ENCODE results near the gene CDH4.

CDH4 gene

DNA sequence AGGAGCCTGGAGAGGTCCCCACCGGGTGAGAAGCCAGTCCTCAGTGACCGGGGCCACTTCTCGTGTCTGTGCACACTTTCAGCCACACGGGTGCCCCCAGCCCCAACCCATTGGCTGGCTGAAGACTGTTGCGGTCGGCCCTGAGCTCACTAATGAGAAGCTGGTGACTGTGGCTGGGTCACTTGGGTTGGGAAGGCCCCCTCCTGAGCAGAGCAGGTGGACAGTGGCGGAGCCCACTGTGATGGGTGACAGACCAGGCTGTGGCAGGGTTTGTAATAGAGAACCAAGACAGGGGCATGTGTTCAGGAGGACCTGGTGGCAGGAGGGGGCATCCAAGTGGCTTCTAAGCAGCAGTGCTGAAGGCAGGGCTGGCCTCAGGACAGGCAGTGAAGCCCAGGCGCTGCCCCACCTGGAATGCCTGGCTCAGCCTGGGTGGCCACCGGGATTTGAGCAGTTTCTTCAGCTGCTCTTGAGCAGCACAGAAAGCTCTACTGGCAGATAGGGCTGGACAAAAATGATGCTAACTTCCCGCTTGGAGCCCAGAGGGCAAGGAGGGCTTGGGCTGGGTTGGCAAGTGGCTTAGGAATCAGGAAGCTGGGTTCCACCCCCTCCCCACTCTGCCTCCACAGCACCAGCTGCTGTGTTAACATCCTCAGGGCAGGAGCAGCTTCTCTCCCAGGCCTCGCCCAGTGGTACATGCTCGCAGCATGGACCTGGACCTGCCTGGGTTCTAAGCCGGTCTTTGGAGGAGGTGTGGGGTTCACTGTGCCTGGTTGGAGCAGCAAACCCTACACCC lies 256.4 kb downstream of the CDH4 start:
- H3K27me3 Mint-ChIP-seq (ENCODE audit: low read depth), result no peaks in the 10 kb centered on the region
- H3K36me3 Mint-ChIP-seq (ENCODE audit: low read depth), result no peaks in the 10 kb centered on the region
- H3K4me3 Mint-ChIP-seq, result no peak overlapping the region
- no peak for DNase-seq (ENCODE audit: low spot score)
- no peak overlapping the region for H3K27ac Mint-ChIP-seq
- no peaks in the 10 kb centered on the region for H3K4me1 Mint-ChIP-seq (ENCODE audit: low read depth)
- H3K9me3 Mint-ChIP-seq, result no peaks in the 10 kb centered on the region

DNA sequence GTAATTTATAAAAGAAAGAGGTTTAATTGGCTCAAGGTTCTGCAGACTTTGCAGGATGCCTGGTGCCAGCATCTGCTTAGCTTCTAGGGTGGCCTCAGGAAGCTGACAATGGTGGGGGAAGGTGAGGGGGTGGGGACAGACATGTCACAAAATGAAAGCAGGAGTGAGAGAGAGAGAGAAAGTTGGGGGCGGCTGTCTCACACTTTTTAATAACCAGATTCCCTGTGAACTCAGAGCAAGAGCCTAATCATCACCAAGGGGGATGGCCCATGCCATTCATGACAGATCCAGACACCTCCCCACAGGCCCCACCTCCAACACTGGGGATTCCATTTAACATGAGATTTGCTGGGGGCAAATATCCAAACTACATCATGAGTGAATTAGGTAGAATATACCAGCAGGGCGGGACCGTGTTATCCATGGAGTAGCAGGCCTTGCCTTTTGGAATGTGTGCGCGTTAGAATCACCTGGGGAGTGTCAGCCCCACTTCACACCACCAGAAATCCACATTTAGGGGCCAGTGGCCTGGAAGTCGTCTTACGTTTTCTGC lies 258.8 kb downstream of the CDH4 start:
- DNase-seq (ENCODE audit: low spot score), result no peak
- no peak overlapping the region for H3K27ac Mint-ChIP-seq
- no peaks in the 10 kb centered on the region for H3K9me3 Mint-ChIP-seq

DNA sequence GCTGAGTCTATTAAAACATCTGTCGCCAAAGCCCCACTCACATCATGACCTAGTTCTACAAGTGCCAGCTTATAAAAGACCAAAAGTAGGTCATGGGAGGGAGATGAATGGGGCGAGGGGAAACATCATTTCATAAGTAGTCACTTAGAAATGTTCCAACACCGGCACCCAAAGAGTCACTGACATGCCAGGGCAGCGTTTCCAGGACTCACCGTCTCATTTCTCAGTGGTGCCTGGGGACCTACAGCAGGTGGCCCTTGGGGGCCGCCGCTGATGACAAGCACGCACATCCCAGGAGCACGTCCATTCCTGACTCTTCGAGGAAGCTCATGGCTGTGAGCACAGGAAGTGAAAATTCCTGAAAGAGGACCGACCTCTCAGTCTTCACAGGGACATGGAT lies 260.4 kb downstream of the CDH4 start:
- Mint-ChIP-seq H3K36me3 (ENCODE audit: low read depth) (no peaks in the 10 kb centered on the region), H3K4me3 (no peak overlapping the region), H3K27ac (no peak overlapping the region), H3K27me3 (ENCODE audit: low read depth) (no peaks in the 10 kb centered on the region), H3K4me1 (ENCODE audit: low read depth) (no peaks in the 10 kb centered on the region), H3K9me3 (no peaks in the 10 kb centered on the region)
- DNase-seq (ENCODE audit: low spot score), result no peak

More for the DNA sequence above, 258.8 kb downstream of the CDH4 start:
- Mint-ChIP-seq H3K4me3 (no peak overlapping the region), H3K36me3 (ENCODE audit: low read depth) (no peaks in the 10 kb centered on the region), H3K27me3 (ENCODE audit: low read depth) (no peaks in the 10 kb centered on the region), H3K4me1 (ENCODE audit: low read depth) (no peaks in the 10 kb centered on the region)

DNA sequence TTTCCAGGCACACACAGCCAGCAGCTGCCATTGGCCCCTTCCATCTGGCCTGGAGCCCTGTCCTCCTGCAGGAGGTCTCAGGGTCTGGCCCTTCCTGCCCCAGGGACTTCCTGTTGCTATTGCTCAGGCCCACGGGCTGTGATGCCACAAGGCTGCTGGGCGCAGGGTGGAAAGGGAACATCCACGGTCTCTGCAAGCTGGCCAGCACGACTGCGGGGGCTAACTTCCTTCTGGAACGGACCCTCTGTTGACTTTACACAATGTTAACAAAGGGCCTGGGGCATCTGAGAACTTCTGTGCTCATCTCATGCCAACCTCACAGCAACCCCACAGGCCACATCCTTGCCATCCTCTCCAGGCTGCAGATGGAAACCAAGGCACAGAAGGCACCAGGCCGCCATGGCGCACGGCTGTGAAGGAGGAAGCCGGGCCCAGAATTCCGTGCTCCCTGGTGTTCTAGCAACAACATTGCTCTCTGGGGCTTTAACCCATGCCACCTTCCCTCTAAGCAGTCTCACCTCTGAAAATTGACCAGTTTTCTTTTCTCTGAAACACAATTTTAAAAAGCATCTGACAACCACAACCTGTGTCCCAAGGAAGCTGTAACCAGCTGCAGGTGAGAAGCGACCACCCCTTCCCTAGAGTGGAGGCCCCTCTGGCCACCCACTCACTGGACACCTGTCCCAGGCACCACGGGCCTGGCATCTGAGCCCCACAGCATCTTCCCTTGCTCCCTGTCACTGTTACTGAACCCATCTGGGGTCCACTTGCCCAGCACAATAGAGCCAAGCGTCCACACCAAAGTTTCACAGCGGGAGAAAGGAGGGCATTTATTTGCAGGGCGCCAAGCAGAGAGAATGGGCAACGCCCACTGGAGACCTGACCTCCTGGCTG lies 261.3 kb downstream of the CDH4 start:
- no peak overlapping the region for H3K27ac Mint-ChIP-seq
- DNase-seq (ENCODE audit: low spot score), result no peak
- no peak overlapping the region for H3K4me3 Mint-ChIP-seq
- H3K36me3 Mint-ChIP-seq (ENCODE audit: low read depth), result no peaks in the 10 kb centered on the region
- no peaks in the 10 kb centered on the region for H3K27me3 Mint-ChIP-seq (ENCODE audit: low read depth)
- H3K9me3 Mint-ChIP-seq, result no peaks in the 10 kb centered on the region
- H3K4me1 Mint-ChIP-seq (ENCODE audit: low read depth), result no peaks in the 10 kb centered on the region

DNA sequence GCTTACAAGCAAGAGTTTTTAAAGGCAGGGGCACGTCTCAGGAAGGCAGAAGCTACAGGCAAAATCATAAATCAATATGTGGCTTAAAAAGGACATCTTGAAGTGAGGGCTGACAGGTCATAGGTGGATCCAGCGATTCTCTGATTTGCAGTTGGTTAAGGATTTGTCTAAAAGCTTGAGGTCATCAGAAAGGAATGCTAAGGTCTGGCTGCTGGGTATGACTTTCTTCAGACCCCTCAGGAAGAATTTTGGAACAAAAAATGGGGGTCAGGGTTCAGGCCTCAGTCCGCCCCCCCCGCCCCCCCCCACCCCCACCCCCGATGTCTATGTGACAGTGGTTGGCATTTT lies 261.9 kb downstream of the CDH4 start:
- DNase-seq (ENCODE audit: low spot score), result no peak
- H3K4me3 Mint-ChIP-seq, result no peak overlapping the region

DNA sequence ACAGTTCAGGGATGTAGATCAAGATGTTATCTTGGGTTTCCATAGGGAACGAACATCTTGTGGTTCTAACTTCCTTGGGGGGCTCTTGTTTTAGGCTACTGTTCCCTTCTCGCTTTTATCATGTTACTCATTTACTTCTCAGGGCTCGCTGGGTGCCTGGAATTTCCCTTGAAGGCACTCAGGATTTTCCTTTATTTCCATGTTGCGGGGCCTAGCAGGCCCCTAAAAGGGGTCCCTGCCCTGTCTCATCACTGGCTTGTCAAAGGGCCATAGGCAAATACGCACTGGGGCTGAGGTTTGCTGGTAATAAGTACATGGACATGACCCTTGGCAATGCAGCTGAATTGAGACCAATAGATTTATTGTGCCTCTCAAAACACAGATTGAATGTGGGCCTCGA lies 262.3 kb downstream of the CDH4 start:
- no peak overlapping the region for H3K4me3 Mint-ChIP-seq
- H3K4me1 Mint-ChIP-seq (ENCODE audit: low read depth), result no peaks in the 10 kb centered on the region
- no peak overlapping the region for H3K27ac Mint-ChIP-seq
- H3K27me3 Mint-ChIP-seq (ENCODE audit: low read depth), result no peaks in the 10 kb centered on the region
- H3K36me3 Mint-ChIP-seq (ENCODE audit: low read depth), result no peaks in the 10 kb centered on the region
- DNase-seq (ENCODE audit: low spot score), result no peak
- no peaks in the 10 kb centered on the region for H3K9me3 Mint-ChIP-seq

More for the DNA sequence above, 261.9 kb downstream of the CDH4 start:
- Mint-ChIP-seq H3K27ac (no peak overlapping the region), H3K36me3 (ENCODE audit: low read depth) (no peaks in the 10 kb centered on the region), H3K4me1 (ENCODE audit: low read depth) (no peaks in the 10 kb centered on the region), H3K9me3 (no peaks in the 10 kb centered on the region), H3K27me3 (ENCODE audit: low read depth) (no peaks in the 10 kb centered on the region)

DNA sequence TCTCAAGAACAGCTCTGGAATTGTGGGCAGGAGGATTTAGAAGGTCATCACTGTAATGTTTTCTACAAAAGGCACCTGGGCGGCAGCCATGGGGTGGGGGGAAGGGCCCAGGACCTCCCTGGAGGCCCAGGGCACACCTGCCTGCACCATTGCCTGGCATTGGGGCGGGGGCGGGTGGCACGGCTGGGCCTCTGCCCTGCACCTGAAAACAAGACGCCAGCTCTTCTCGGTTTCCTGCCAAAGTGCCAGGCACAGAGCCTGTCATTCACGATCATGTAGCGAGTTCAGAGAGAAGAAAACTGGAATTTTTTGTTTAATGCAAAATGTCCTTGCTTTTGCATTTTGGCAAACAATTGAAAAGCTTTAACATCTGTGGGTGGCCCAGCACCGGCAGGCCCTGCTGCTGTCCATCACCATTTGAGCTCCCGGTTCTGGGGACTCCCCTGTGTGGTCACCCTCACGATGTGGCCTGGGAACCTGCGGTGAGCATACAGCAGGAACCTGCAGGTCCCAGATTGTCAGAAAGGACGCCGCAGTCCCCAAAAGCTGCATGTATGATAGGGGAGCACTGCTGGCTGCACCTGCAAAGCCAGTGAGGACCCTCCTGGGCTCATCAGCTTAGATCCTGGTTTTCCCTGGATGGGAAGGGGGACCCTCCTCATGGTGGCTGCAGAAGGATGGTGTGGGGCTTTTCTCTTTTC lies 262.9 kb downstream of the CDH4 start:
- no peaks in the 10 kb centered on the region for H3K9me3 Mint-ChIP-seq
- H3K4me3 Mint-ChIP-seq, result no peak overlapping the region
- no peaks in the 10 kb centered on the region for H3K27me3 Mint-ChIP-seq (ENCODE audit: low read depth)
- no peaks in the 10 kb centered on the region for H3K36me3 Mint-ChIP-seq (ENCODE audit: low read depth)
- DNase-seq (ENCODE audit: low spot score), result no peak
- H3K27ac Mint-ChIP-seq, result no peak overlapping the region
- no peaks in the 10 kb centered on the region for H3K4me1 Mint-ChIP-seq (ENCODE audit: low read depth)

DNA sequence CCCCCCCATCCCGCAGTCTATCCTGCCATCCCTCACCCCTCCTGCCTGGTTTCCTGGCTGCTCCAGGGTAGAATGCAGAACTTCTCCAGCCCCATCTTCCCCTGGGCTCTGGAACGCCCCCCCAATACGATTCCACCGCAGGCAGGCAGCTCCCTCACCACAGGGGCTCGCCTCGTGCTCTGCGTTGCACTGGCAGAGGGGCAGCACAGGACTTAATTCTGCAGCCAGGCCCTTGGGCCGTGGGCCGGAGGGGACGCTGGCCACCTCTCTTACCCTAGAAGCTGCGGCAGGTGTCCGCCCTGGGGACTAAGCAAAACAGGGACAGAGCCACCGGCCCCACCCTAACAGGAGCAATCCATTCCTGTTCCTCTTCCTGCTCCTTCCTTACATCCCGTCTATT lies 263.9 kb downstream of the CDH4 start:
- Mint-ChIP-seq H3K27ac (no peak overlapping the region), H3K4me3 (no peak overlapping the region), H3K9me3 (no peaks in the 10 kb centered on the region), H3K27me3 (ENCODE audit: low read depth) (no peaks in the 10 kb centered on the region), H3K4me1 (ENCODE audit: low read depth) (no peaks in the 10 kb centered on the region), H3K36me3 (ENCODE audit: low read depth) (no peaks in the 10 kb centered on the region)
- no peak for DNase-seq (ENCODE audit: low spot score)

DNA sequence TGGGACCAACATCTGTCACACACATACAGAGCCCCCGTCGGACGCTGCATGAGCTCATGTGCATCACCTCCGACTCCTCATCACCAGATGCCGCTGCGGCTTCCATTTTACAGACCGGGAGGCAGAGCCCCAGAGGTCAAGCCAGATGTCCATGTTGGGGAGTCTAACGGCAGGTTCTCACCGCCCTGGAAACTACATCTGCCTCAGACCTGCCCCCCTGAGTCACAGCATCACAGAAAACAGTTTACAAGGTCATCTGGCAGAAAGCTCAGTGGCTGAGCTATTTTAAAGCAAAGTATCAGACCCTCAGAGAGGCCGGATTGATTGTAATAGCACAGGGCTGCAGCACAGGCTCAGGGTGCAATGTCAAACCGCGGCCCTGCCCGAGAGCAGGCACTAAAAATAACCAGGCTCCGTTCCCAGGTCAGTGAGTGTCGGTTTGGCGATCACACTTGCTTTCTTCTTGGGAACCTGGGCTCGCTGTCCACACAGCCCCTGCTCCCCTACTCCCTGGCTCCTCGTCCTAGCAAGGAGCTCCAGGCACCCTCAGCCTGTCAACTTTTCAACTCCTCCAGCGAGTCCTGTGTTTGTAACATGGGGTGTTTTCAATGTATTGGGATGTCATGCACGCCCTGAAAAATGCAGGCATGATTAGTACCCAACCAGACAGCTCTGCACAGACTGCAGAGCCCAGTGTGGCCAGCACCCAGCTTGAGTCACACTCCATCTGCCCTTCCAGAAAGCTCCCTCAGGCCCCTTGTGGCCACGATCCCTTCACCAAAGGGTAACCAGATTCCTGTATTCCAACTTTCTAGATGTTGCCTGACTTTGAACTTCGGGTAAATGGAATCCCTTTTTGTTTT lies 264.5 kb downstream of the CDH4 start:
- Mint-ChIP-seq H3K9me3 (no peaks in the 10 kb centered on the region), H3K27ac (no peak overlapping the region), H3K36me3 (ENCODE audit: low read depth) (no peaks in the 10 kb centered on the region), H3K27me3 (ENCODE audit: low read depth) (no peaks in the 10 kb centered on the region), H3K4me1 (ENCODE audit: low read depth) (no peaks in the 10 kb centered on the region), H3K4me3 (no peak overlapping the region)
- DNase-seq (ENCODE audit: low spot score), result no peak

DNA sequence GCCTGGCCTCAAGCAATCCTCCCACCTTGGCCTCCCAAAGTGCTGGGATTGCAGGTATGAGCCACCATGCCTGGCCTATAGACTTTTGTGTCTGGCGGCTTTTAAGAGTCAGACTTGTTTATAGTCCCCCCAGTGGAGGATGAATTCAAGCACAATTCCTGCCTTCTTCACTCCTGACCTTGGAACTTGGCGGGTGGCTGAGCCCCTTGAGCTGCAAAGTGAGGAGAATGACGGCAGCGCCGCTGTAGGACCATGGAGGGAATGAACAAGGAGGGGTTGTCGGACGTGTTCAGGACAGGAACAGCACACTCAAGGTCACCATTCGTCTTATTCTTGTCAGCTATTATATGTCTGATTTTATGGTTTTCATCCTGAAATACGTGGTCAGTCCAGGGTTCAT lies 265.4 kb downstream of the CDH4 start:
- Mint-ChIP-seq H3K4me1 (ENCODE audit: low read depth) (no peaks in the 10 kb centered on the region), H3K27ac (no peak overlapping the region), H3K27me3 (ENCODE audit: low read depth) (no peaks in the 10 kb centered on the region), H3K9me3 (no peaks in the 10 kb centered on the region), H3K4me3 (no peak overlapping the region), H3K36me3 (ENCODE audit: low read depth) (no peaks in the 10 kb centered on the region)
- DNase-seq (ENCODE audit: low spot score), result no peak

DNA sequence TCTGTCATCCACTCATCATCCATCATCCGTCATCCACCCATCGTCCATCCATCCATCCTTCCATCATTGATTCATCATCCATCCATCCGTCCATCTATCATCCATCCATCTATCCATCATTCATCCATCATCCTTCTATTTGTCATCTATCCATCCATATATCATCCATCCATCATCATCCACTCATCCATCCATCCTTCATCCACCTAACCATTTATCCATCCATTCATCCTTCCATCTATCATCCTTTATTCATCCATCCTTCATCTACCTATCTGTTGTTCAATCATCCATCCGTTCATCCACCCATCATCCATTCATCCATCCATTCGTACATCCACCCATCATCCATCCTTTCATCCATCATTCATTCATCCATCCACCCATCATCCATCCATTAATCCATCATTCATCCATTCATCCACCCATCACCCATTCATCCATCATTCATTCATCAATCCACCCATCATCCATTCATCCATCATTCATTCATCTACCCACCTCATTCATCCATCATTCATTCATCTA lies 266.4 kb downstream of the CDH4 start:
- H3K36me3 Mint-ChIP-seq (ENCODE audit: low read depth), result no peaks in the 10 kb centered on the region

DNA sequence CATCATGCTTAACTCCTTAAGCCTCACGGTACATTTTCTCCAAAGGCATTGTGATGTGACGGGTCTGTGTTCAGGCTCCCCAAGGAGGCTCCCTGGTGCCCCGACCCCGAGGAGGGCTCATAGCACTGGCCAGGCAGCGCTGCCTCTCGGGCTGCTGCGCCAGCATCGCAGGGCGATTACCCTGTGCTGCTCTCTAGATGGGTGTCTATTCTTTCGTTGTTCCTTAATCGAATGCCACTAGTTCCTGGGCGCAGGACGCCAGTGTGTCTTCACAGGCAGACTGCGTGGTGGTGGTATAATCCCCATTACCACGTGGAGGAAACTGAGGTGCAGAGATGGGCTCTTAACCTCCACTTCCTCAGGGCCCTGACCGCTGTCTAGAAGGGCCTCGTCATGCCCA lies 267.4 kb downstream of the CDH4 start:
- DNase-seq (ENCODE audit: low spot score), result no peak
- Mint-ChIP-seq H3K36me3 (ENCODE audit: low read depth) (no peaks in the 10 kb centered on the region), H3K27ac (no peak overlapping the region), H3K4me3 (no peak overlapping the region), H3K9me3 (no peaks in the 10 kb centered on the region), H3K27me3 (ENCODE audit: low read depth) (no peaks in the 10 kb centered on the region), H3K4me1 (ENCODE audit: low read depth) (no peaks in the 10 kb centered on the region)

More for the DNA sequence above, 266.4 kb downstream of the CDH4 start:
- H3K27me3 Mint-ChIP-seq (ENCODE audit: low read depth), result no peaks in the 10 kb centered on the region
- no peak for DNase-seq (ENCODE audit: low spot score)
- H3K4me3 Mint-ChIP-seq, result no peak overlapping the region
- H3K4me1 Mint-ChIP-seq (ENCODE audit: low read depth), result no peaks in the 10 kb centered on the region
- H3K27ac Mint-ChIP-seq, result no peak overlapping the region
- H3K9me3 Mint-ChIP-seq, result no peaks in the 10 kb centered on the region
